OCI-LY3 (cell line): ENCODE results near the gene TRABD2A.

Experiments used
- CTCF ChIP-seq: fragments of 200-600, 300-600 bp; sonication (generic); IDR thresholded peaks from 2 replicates; pipeline ENCODE4 v1.5.1; 2014; ENCODE audit warnings: antibody characterized with exemption, low read length, low read depth
- EZH2phosphoT487 ChIP-seq: fragments of 200-600 bp; shearing (Covaris generic); IDR thresholded peaks from 2 replicates; pipeline ENCODE4 v1.6.1; 2018; ENCODE audit warnings: antibody characterized with exemption, mixed run types, low read depth

- TF ChIP-seq CTCF (no peak), EZH2phosphoT487 (no peak)
Measured at GRCh38 chr2:84830095-84830494, 50.8 kb downstream of the TRABD2A start.
